Activated T-cell treated with anti-CD3 and anti-CD28 coated beads for 24 hours (primary cell): ENCODE data around the gene LEKR1.
A peak's percentile ranks its signal among the peaks of the same experiment; 100 is the strongest.

ENCODE experiments used
- DNase-seq: peaks from one replicate; pipeline ENCODE4 v3.0.0-alpha.2; 2020; ENCODE audit warnings: low read depth

LEKR1 gene

DNA sequence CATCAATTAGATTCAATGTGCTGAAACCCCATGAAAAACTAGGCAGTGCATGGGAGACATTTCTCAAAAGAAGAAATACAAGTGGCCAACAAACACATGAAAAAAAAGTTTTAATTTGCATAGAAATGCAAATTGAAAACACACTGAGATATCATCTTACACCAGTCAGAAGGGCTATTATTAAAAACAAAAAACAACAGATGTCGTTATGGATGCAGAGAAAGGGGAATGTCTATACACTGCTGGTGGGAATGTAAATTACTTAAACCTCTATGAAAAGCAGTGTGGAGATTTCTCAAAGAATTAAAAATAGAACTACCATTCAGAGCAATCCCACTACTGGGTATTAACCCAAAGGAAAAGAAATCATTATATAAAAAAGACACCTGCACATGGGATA is 235.1 kb downstream of the LEKR1 start:
- no peak for DNase-seq

DNA sequence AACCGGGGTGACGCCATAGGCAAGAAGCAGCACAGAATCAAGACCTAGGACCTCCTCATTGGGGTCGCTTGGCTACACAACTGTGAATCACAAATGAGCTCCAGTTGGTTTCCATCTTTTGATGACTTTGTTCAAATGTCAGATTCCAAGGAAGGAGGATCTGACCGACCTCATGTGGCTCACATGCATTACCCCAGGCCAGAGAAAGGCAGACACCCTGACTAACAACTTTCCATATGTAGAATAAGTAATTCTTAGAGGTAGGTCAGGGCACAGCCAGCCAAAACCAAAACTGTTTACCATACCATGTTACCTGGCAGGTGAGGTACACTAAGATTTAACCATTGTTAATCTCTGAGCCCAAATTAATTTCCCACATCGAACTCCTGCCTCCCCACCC is 237.3 kb downstream of the LEKR1 start:
- DNase-seq: no peak

DNA sequence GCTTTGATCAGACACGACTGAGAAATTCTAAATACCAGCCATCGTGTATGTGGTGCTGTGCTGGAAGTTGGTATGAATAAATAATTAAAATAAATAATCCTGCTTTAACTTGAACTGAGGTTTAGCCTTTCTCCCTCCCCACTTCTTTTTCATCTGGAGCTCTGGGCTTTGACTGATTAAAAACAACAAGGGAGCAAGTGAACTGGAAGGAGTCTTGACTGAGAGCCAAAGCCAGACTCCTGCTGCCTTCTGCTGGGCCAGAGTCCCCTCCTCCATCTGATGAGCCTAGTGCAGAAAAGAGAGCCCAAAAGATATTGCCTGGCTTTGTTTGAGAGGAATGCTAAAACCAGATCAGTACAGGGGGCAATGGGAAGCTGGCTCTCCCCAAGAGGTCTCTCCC is 237.8 kb downstream of the LEKR1 start:
- DNase-seq: no peak

- DNase-seq: no peak
These were observed 238.2 kb downstream of the LEKR1 start for GRCh38 chr3:157064402-157064801.

- DNase-seq: no peak
These were observed 239.0 kb downstream of the LEKR1 start for GRCh38 chr3:157065201-157065600.

DNA sequence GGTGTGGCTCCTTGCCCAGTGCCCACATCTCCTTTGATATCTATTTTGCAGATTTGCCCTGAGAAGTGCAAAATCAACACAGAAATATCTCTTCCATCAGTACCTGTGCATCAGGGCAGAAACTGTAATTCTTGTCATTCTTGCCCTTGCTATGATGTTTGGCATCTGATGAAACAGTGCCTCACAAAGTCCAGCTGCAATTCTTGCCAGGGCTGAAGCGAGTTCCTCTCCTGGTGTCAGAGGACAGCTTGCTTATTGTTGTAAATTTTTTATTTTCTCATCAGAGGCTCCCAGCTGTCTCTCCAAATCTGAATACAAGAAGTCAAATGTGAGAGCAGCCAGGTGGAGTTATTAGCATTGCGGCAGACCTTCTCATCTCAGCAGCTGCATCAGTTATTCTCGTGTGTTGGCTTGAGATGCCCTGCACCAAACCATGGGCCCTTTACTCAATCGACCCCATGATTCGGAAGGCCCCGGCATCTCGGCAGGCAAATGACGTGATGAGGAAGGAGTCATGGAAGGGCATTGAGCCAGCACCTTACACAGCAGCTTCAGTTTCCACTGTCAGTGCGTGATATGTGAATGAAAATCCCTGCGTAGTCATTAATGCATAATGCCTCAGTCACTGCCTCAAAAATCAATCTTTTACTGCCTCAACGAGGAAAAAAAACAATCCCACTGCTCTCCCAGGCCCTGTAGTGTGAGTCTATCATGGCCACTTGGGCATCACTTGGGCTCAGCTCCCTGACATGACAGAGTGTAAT is 240.4 kb downstream of the LEKR1 start:
- DNase-seq: no peak

DNA sequence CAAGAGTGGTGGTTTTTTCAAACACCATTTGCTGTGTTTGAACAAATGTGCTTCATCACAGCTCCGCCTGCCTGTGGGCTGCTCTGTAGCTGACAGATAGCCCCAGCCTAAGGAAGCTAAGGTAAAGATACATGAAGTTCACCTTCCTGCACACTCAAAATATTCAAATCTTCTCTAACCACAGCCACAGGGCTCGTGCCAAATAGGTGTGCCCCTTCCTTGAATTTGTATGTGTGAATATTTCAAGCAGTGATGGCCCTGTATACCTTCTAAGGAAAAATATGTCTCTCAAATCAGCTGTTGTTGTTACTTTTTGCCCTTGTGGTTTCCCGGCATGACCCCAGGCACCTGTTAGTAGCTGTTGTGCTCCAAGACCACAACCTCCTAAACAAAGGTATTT is 241.0 kb downstream of the LEKR1 start:
- DNase-seq: no peak

DNA sequence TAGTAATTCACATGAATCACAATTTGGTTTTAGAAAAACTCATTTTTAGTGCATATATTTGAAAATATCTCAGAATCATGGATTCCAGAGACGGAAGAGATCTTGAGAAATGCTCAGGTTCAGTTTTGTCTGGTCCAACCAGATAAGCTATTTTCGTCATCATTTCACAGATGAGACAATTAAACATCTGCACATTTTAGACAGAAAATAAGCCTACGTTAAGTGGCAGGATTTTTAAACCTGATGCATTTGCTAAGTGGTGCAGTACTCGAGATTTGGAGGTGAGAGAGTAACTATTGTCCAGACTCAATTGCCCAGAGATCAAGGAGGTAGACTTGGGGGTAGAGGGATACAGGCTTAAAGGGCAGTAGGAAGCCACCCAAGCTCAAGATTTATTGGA is 243.3 kb downstream of the LEKR1 start:
- DNase-seq: no peak

DNA sequence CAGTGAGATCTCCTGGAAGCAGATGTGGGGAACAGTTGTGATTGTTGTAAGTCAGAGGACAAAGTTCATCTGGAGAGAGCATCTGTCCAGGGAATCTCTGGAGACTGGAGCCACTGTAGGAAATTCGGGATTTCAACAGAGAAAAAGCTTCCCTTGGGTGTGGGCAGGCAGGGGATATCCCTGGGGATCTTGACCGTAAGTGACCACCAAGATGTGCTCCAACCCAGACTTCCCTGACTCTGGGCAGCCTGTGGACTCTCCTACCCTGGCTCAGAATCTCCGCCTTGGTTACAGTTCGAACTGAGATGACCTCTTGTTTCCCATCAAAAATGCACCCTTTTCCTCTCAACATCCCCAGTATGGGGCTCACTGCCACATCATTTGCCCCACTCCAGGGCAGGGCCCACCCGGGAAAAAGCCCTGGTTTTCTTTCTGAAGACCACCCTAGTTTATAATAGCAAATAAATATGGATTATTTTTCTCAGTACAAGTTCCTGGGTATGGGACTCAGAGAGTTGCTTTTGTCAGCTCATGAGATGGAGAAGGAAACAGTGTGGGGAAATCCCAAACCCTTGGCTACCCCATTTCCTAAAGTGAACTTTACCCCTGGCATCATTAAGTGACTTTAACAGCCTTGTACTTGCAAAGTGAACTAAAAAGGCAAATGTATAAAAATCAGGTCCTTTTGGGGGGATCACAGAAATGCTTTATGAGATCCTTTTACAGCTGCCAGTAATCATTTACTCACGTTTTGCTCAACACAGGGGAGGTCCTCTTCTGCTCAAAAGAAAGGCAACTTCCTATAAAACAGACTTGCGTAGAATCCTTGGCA is 243.9 kb downstream of the LEKR1 start:
- DNase-seq: no peak

DNA sequence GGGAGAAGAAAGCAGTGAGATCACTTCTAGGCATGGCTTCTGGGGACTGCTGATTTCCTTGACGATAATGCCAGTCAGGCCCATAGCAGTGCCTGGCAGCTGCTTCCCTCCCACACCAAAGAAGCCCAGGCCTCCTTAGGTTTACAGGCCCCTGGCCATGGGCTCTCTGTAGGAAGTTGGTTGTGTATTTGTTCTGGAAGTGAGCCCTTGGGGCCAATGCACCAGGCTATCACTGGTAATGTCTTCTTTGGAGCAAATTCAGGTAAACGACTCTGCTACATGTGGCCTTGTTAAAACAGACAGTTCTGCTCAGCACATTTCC is 244.5 kb downstream of the LEKR1 start:
- DNase-seq: no peak

DNA sequence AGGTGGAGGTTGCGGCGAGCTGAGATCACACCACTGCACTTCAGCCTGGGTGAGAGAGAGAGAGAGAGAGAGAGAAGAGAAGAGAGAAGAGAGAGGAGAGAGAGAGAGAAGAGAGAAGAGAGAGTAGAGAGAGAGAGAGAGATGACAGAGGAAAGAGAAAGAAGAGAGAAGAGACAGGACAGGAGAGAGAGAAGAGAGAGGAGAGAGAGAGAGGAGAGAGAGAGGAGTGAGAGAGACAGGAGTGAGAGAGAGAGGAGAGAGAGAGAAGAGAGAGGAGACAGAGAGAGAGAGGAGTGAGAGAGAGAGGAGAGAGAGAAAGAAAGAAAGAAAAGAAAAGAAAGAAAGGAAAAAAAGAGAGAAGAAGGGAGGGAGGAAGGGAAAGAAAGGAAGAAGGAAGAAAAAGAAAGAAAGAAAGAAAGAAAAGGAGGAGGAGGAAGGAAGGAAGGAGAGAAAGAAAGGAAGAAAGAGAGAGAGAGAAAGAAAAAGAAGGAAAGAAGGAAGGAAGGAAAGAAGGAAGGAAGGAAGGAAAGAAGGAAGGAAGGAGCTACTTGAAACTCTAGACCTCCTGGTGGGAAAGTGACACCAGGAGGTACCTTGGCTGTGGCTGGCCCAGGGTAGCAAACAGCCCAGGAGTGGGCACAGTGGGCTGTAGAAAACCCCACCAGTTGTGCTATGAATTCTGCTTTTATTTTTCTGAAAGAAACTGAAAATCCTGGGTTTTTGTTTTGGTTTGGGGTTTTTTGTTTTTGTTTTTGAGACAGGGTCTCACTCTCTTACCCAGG is 245.8 kb downstream of the LEKR1 start:
- DNase-seq: no peak

GRCh38 chr3:157073810-157074209 is 247.7 kb downstream of the LEKR1 start:
- no peak for DNase-seq

DNA sequence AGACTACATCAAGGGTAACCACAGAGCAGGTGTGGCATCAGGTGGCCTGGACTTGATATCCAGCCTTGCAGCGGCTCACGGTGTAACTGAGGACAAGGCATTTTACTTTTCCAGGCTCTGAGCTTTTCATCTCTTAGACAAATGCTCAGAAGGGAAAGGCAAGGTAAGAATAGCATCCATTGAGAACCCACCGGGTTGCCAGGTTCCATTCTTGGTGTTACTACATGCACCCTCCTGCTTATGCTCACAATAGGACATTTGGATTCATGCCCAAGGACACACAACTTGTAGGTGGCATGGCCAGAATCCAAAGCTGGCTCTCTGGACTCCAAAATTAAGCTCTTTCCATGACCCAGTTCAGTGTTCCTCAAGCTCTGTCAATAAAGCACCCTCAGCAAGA is 248.3 kb downstream of the LEKR1 start:
- no peak for DNase-seq

DNA sequence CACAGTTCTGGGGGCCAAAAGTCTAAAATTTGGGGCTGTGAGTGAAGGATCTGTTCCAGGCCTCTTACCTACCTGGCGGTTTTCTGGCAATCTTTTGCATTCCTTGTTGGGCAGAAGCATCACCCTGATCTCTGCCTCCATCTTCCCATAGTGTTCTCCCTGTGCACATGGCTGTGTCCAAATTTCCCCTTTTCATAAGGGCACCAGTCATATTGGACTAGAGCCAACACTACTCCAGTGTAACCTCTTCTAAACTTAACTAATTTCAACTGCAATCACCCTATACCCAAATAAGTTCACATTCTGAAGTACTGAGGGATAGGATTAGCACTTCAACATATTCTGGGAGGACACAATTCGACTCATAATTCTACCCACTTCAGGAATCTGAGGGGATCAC is 248.8 kb downstream of the LEKR1 start:
- no peak for DNase-seq

DNA sequence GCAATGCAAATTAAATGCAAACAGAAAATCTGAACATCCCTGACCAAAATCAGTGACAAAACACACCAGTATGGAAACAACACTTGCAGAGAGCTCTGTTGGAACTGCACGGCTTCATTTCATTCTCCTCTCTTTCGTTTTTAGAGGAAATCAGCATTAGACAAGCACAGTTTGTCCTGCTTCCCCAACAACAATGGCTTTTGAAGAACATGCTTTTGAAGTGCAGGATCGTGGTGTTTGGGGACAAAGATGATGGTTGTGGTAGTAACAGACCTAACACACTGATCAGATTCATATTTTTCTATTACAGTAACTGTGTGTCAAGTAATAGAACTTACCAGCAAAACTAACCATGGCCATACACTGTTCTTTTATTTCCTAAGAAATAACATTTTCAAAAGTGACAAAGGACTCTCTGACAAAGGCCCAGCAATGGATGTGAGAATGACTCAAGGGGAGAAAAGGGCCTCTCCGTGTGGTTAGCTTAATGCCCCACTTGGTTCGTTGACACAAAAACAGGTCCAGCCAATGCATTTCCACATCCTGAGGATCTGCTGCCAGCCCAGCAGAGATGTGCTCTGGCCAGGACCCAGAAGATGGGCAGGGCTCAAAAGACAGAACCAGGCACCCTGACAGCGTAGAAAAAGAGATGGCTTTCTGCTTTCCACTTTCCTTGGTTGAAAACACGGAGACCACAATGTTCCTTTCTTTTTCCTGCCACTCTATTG is 249.7 kb downstream of the LEKR1 start:
- no peak for DNase-seq

DNA sequence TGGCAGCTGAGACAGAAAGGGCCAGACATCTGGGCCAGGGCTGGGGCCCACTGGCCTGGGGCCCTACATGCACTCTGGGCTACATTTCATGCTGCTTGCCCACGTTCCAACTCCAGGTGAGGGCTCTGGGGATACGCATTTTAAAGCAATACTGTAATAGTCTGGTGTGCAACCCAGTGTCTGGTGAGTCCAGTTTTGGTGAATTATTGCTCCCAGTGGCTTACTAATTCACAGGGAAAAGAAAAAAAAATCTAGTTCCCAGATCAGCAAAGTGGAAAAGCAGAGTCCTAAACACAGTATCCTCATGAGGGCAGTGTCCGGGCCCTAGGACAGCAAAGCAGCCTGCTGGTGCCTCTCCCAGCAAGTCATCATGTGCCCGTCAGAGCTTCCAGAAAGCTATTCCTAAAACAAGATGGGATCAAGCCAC is 251.4 kb downstream of the LEKR1 start:
- no peak for DNase-seq

- DNase-seq: no peak
These were observed 252.1 kb downstream of the LEKR1 start for GRCh38 chr3:157078131-157078810.

DNA sequence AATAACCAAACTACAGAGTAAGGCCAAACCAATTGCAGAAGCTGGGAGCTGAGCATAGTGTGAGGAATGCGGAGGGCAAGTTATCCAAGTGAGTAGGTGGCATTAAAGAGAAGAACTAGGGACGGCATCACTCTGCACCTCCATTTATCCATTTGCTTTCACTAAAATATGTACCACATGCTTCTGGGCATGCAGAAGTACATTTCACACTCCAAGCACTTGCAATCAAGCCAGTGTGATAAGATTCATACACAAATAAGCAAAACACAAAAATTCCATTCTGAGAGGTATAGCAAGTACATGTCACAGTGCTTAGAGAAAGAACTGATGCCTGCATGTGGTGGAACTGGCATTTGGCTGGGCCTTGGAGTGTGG is 252.6 kb downstream of the LEKR1 start:
- DNase-seq: no peak

DNA sequence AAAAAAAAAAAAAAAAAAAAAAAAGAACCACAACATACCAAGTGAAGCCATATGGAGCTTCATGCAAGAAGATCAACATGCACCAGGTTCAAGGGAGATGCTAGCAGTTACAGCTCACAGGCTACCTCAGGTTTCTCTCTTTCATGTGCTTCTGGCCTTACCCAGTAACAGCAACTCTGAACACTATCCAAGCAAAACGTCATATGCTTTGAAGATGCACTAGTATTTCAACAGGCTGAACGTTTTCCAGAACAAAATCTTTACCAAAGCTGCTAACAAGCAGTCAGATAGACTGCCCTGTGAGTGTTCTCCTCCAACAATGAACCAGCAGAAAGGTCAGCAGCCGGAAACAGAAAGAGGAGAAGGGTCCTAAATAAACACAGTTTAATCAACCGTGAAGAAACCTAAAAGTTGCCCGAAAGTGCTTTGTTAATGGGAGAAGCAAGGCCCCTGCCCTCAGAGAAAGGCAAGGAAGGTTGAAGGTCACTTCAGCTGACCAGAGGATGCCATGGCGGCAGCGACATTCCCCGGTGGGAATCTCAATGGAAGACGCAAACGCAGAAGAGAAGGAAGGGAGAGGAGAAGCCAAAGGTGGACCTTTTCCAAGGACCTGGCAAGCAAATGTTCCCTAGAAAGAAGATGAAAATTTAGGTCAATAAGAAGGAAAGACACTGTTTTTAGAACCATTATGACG is 253.7 kb downstream of the LEKR1 start:
- DNase-seq: no peak

GRCh38 chr3:157081626-157082210 is 255.6 kb downstream of the LEKR1 start:
- DNase-seq: peak; percentile 79
